ENCODE data around the gene ZBED3.
A peak's percentile ranks its signal among the peaks of the same experiment; 100 is the strongest.

ZBED3 gene
- total RNA-seq: 0.09 to 0.97 (median 0.86) reads per million in 3 donors

GRCh38 chr5:77086689-77087483 is at the start of gene ZBED3:
TSS of gene ZBED3 (minus strand) at chr5:77087285. CDS start at chr5:77077878, 9,407 bp downstream.
- no peaks in the 10 kb centered on the region for H3K36me3 ChIP-seq (ENCODE audit: control insufficient read depth, insufficient read depth, low read length)
- no peaks in the 10 kb centered on the region for H3K9me3 ChIP-seq (ENCODE audit: control insufficient read depth, low read length)
- peaks cover 5% of the 10 kb centered on the region for H3K4me1 ChIP-seq (ENCODE audit: control insufficient read depth, insufficient read depth, low read length, poor library complexity, severe bottlenecking)
- DNase-seq: peak in 1 of 3 donors; percentile 25
- H3K4me3 ChIP-seq (ENCODE audit: insufficient read depth, low read depth, low read length, poor library complexity, severe bottlenecking): peak within 1 kb of the TSS; percentile 86
- no peaks in the 10 kb centered on the region for H3K27me3 ChIP-seq (replicated peaks; ENCODE audit: control insufficient read depth, insufficient read depth, low read length, poor library complexity, severe bottlenecking)
- no peak within 1 kb of the TSS for H3K27ac ChIP-seq (ENCODE audit: insufficient read depth, low read length, poor library complexity, severe bottlenecking)

- Histone ChIP-seq H3K27ac (ENCODE audit: insufficient read depth, low read length, poor library complexity, severe bottlenecking) (no peak overlapping the region), H3K4me3 (ENCODE audit: insufficient read depth, low read depth, low read length, poor library complexity, severe bottlenecking) (no peak overlapping the region), H3K4me1 (ENCODE audit: control insufficient read depth, insufficient read depth, low read length, poor library complexity, severe bottlenecking) (no peaks in the 10 kb centered on the region), H3K27me3 (replicated peaks; ENCODE audit: control insufficient read depth, insufficient read depth, low read length, poor library complexity, severe bottlenecking) (no peaks in the 10 kb centered on the region), H3K36me3 (ENCODE audit: control insufficient read depth, insufficient read depth, low read length) (no peaks in the 10 kb centered on the region), H3K9me3 (ENCODE audit: control insufficient read depth, low read length) (no peaks in the 10 kb centered on the region)
- DNase-seq: no peak
Measured at GRCh38 chr5:77133061-77133758, 46.1 kb upstream of the ZBED3 start.

- H3K4me1 ChIP-seq (ENCODE audit: control insufficient read depth, insufficient read depth, low read length, poor library complexity, severe bottlenecking): no peaks in the 10 kb centered on the region
- no peaks in the 10 kb centered on the region for H3K9me3 ChIP-seq (ENCODE audit: control insufficient read depth, low read length)
- DNase-seq: no peak
- no peak overlapping the region for H3K27ac ChIP-seq (ENCODE audit: insufficient read depth, low read length, poor library complexity, severe bottlenecking)
- H3K27me3 ChIP-seq (replicated peaks; ENCODE audit: control insufficient read depth, insufficient read depth, low read length, poor library complexity, severe bottlenecking): no peaks in the 10 kb centered on the region
- H3K4me3 ChIP-seq (ENCODE audit: insufficient read depth, low read depth, low read length, poor library complexity, severe bottlenecking): no peak overlapping the region
- no peaks in the 10 kb centered on the region for H3K36me3 ChIP-seq (ENCODE audit: control insufficient read depth, insufficient read depth, low read length)
Measured at GRCh38 chr5:77131361-77131760, 44.3 kb upstream of the ZBED3 start.

- no peak overlapping the region for H3K27ac ChIP-seq (ENCODE audit: insufficient read depth, low read length, poor library complexity, severe bottlenecking)
- H3K36me3 ChIP-seq (ENCODE audit: control insufficient read depth, insufficient read depth, low read length): no peaks in the 10 kb centered on the region
- H3K4me1 ChIP-seq (ENCODE audit: control insufficient read depth, insufficient read depth, low read length, poor library complexity, severe bottlenecking): no peaks in the 10 kb centered on the region
- no peak overlapping the region for H3K4me3 ChIP-seq (ENCODE audit: insufficient read depth, low read depth, low read length, poor library complexity, severe bottlenecking)
- DNase-seq: no peak
- H3K27me3 ChIP-seq (replicated peaks; ENCODE audit: control insufficient read depth, insufficient read depth, low read length, poor library complexity, severe bottlenecking): no peaks in the 10 kb centered on the region
- H3K9me3 ChIP-seq (ENCODE audit: control insufficient read depth, low read length): no peaks in the 10 kb centered on the region
Measured at GRCh38 chr5:77129391-77129990, 42.4 kb upstream of the ZBED3 start.

- H3K4me1 ChIP-seq (ENCODE audit: control insufficient read depth, insufficient read depth, low read length, poor library complexity, severe bottlenecking): no peaks in the 10 kb centered on the region
- no peak for DNase-seq
- H3K36me3 ChIP-seq (ENCODE audit: control insufficient read depth, insufficient read depth, low read length): no peaks in the 10 kb centered on the region
- no peaks in the 10 kb centered on the region for H3K9me3 ChIP-seq (ENCODE audit: control insufficient read depth, low read length)
- no peak overlapping the region for H3K4me3 ChIP-seq (ENCODE audit: insufficient read depth, low read depth, low read length, poor library complexity, severe bottlenecking)
- H3K27ac ChIP-seq (ENCODE audit: insufficient read depth, low read length, poor library complexity, severe bottlenecking): no peak overlapping the region
- no peaks in the 10 kb centered on the region for H3K27me3 ChIP-seq (replicated peaks; ENCODE audit: control insufficient read depth, insufficient read depth, low read length, poor library complexity, severe bottlenecking)
Measured at GRCh38 chr5:77128411-77129061, 41.5 kb upstream of the ZBED3 start.

- no peak overlapping the region for H3K4me3 ChIP-seq (ENCODE audit: insufficient read depth, low read depth, low read length, poor library complexity, severe bottlenecking)
- H3K27ac ChIP-seq (ENCODE audit: insufficient read depth, low read length, poor library complexity, severe bottlenecking): no peak overlapping the region
- H3K27me3 ChIP-seq (replicated peaks; ENCODE audit: control insufficient read depth, insufficient read depth, low read length, poor library complexity, severe bottlenecking): no peaks in the 10 kb centered on the region
- no peak for DNase-seq
- H3K36me3 ChIP-seq (ENCODE audit: control insufficient read depth, insufficient read depth, low read length): no peaks in the 10 kb centered on the region
- H3K4me1 ChIP-seq (ENCODE audit: control insufficient read depth, insufficient read depth, low read length, poor library complexity, severe bottlenecking): no peaks in the 10 kb centered on the region
- no peaks in the 10 kb centered on the region for H3K9me3 ChIP-seq (ENCODE audit: control insufficient read depth, low read length)
Measured at GRCh38 chr5:77123057-77123456, 36.0 kb upstream of the ZBED3 start.

- no peak overlapping the region for H3K4me3 ChIP-seq (ENCODE audit: insufficient read depth, low read depth, low read length, poor library complexity, severe bottlenecking)
- no peaks in the 10 kb centered on the region for H3K4me1 ChIP-seq (ENCODE audit: control insufficient read depth, insufficient read depth, low read length, poor library complexity, severe bottlenecking)
- H3K27ac ChIP-seq (ENCODE audit: insufficient read depth, low read length, poor library complexity, severe bottlenecking): no peak overlapping the region
- H3K27me3 ChIP-seq (replicated peaks; ENCODE audit: control insufficient read depth, insufficient read depth, low read length, poor library complexity, severe bottlenecking): no peaks in the 10 kb centered on the region
- DNase-seq: no peak
- H3K36me3 ChIP-seq (ENCODE audit: control insufficient read depth, insufficient read depth, low read length): no peaks in the 10 kb centered on the region
- H3K9me3 ChIP-seq (ENCODE audit: control insufficient read depth, low read length): no peaks in the 10 kb centered on the region
Measured at GRCh38 chr5:77120706-77121105, 33.6 kb upstream of the ZBED3 start.

- H3K36me3 ChIP-seq (ENCODE audit: control insufficient read depth, insufficient read depth, low read length): no peaks in the 10 kb centered on the region
- no peak for DNase-seq
- H3K4me3 ChIP-seq (ENCODE audit: insufficient read depth, low read depth, low read length, poor library complexity, severe bottlenecking): no peak overlapping the region
- H3K27ac ChIP-seq (ENCODE audit: insufficient read depth, low read length, poor library complexity, severe bottlenecking): no peak overlapping the region
- no peaks in the 10 kb centered on the region for H3K4me1 ChIP-seq (ENCODE audit: control insufficient read depth, insufficient read depth, low read length, poor library complexity, severe bottlenecking)
- H3K27me3 ChIP-seq (replicated peaks; ENCODE audit: control insufficient read depth, insufficient read depth, low read length, poor library complexity, severe bottlenecking): no peaks in the 10 kb centered on the region
- no peaks in the 10 kb centered on the region for H3K9me3 ChIP-seq (ENCODE audit: control insufficient read depth, low read length)
Measured at GRCh38 chr5:77120086-77120485, 33.0 kb upstream of the ZBED3 start.

GRCh38 chr5:77117161-77117560 is 30.1 kb upstream of the ZBED3 start:
- no peak for DNase-seq
- Histone ChIP-seq H3K36me3 (ENCODE audit: control insufficient read depth, insufficient read depth, low read length) (no peaks in the 10 kb centered on the region), H3K27me3 (replicated peaks; ENCODE audit: control insufficient read depth, insufficient read depth, low read length, poor library complexity, severe bottlenecking) (no peaks in the 10 kb centered on the region), H3K27ac (ENCODE audit: insufficient read depth, low read length, poor library complexity, severe bottlenecking) (no peak overlapping the region), H3K4me3 (ENCODE audit: insufficient read depth, low read depth, low read length, poor library complexity, severe bottlenecking) (no peak overlapping the region), H3K4me1 (ENCODE audit: control insufficient read depth, insufficient read depth, low read length, poor library complexity, severe bottlenecking) (no peaks in the 10 kb centered on the region), H3K9me3 (ENCODE audit: control insufficient read depth, low read length) (no peaks in the 10 kb centered on the region)
